Stimulated activated CD4-positive, alpha-beta T cell treated with anti-CD3 and anti-CD28 coated beads, Interleukin-2, amount 100 ng/mL, for 48 hours (primary cell): ENCODE data around the gene ACAP2.

Experiments used
- DNase-seq, 2 donors: peaks; one replicate each; pipeline ENCODE4 v3.0.0-alpha.2; 2020

Gene ACAP2

GRCh38 chr3:195257454-195258448, 185.1 kb downstream of the ACAP2 start:
- DNase-seq, result no peak

GRCh38 chr3:195256639-195257453, 186.0 kb downstream of the ACAP2 start:
- DNase-seq, result no peak

DNA sequence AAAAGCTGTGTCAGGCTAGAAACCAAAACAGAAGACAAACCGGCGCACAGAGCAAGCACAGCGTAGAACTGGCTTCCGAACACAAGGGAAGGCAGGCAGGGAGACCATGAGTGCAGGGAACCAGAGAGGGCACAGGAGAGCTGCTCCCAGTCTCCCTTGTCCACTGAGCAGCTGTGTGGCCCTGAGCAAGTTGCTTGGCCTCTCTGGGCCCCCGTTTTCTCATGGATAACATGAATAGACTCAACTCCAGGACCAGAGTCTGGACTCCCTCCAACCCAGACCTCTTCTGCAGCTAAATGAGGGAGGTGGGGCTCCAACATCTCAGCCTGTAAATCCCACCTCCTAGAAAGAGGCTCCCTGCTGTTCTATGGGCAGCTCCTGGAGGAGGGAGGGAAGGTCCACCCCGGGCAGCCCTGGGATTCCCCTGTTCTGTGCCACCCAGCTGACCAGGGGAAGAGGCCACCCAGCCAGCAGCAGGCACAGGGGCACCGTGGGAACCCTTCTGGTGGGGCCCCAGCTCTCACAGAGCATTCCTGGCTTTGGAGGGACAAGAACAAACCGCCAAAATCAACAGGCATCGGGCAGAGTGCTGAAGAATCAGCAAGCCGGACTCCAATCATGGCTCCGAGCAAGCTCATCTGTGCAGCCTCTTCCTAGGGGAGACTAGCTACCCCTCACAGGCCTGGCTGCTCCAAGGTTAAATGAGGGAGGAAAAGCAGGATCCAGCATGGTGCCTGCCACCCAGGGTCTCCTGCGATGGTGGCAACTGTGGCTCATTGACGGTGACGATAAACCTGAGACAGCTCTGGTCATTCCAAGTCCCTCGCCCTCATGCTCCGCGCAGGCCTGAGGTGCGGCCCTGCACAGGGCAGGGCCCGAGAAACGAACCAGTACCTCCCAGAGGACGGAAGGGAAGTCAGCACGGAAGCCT, 187.0 kb downstream of the ACAP2 start:
- no peak for DNase-seq

DNA sequence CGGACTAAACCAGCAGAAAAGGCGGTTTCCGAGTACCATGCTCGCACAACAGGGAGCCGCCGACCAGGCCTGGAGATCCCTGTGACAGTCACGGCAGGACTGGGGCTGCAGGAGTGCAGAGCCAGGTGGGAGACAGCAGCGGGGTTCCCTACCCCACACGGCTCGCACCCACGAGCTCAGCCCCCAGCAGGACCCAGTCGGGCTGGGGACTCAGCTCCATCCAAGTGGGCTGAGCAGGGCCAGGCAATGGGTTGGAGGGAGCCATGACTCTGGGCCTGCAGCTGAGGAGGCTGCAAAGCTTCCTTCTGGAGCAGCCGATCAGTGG, 187.7 kb downstream of the ACAP2 start:
- DNase-seq, result no peak

GRCh38 chr3:195254454-195255175, 188.2 kb downstream of the ACAP2 start:
- no peak for DNase-seq

- DNase-seq, result no peak
Observed at GRCh38 chr3:195253923-195254432, 188.8 kb downstream of the ACAP2 start.

GRCh38 chr3:195251336-195252065, 191.3 kb downstream of the ACAP2 start:
- DNase-seq, result no peak

DNA sequence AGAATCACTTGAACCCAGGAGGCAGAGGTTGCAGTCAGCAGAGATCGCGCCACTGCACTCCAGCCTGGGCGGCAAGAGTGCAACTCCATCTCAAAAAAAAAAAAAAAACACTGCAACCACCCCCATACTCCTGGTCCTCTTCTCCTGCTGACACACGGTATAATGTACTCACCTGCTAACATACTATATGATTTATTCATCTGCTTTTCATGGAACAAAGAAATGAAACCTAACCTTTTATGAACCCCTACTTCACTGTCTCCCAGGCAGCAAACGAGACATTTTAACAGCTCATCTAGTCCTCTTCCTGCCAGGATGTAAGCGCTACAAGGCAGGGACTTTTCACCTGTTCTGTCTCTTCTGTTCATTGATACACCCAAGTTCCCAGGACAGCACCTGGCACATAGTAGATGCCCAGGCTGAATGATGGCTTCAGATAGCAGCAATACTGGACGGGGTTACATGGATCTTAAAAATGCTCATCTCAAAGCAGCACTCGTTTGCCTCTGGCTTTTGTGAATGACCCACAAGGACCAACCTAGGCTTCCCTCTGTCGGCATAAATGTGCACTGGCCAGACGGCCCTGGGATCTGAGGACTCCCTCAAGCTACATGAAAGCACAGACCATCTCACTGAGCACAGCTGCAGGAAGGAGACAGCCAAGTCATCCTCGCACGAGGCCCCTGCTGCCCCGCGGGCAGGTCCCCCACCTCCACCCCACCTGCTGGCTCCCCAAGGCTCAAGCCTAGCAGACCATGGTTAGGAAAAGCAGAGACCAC, 192.2 kb downstream of the ACAP2 start:
- DNase-seq, result no peak

DNA sequence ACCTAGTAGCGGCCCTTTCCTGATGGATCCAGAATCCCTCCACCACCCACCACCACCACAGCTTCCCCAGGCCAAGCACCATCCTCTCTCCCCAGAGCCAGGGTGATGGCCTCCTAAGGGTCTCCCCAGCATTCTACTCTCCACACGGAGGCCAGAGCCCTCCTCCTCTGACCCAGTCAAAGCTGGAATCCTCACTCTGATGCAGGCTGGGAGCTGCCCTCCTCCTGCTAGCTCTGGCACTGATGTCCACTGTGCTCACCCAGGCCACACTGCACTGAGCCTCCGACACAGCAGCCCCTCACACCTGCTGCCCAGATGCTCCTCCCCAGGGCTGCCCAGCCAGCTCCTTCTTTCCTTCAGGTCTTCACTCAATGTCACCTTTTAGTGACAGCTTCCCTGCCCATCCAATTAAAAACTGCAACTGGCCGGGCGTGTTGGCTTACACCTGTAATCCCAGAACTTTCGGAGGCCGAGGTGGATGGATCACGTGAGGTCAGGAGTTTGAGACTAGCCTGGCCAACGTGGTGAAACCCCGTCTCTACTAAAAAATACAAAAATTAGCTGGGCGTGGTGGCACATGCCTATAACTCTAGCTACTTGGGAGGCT, 192.9 kb downstream of the ACAP2 start:
- DNase-seq, result no peak

DNA sequence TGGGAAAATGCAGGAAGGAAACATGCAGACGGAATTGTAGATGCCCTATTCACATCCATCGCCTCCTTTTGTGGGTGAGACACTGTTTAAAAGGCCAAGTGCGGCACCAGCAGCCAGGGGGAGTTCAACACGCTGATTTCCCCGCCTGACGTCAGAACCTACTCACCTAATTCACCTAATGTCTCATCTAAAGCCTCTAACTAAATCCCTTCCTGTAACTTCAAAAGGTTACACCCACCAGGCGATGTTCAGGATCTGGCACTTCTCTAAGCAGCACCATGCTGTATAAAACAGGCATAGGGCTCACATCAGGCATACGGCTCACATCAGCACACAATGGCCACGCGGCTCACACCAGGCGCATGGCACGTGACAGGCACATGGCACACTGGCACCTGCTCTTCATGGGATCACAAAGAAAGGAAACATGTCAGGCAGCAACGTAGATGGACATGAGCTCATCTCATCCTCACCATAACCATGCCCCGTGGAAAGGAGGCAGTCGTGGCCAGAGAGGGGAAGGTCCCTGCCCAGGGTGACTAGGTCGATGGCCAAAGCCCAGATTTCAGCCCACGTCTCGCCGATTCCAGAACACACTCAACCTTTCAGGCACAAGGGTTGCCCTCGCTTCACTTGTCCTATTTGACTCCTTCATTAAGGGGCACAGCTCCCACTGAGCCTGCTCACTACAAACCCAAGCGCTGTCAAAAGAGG, 193.6 kb downstream of the ACAP2 start:
- DNase-seq, result no peak

- no peak for DNase-seq
Observed at GRCh38 chr3:195248281-195248680, 194.5 kb downstream of the ACAP2 start.

DNA sequence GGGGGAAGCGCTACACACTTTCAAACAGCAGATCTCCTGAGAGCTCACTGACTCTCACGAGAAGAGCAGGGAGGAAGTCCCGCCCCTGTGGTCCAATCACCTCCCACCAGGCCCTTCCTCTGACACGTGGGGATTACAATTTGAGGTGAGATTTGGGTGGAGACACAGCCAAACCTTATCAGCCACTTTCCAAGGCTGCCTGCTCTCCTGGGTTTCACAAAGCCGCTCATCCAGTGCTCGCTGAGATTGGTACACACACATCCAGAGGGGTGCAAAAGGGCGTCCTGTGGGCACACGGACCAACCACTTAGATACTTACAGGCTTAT, 195.0 kb downstream of the ACAP2 start:
- DNase-seq, result no peak

- no peak for DNase-seq
Observed at GRCh38 chr3:195247086-195247862, 195.5 kb downstream of the ACAP2 start.

- DNase-seq, result no peak
Observed at GRCh38 chr3:195246581-195246995, 196.2 kb downstream of the ACAP2 start.

GRCh38 chr3:195245531-195245951, 197.3 kb downstream of the ACAP2 start:
- no peak for DNase-seq

GRCh38 chr3:195241592-195242355, 201.0 kb downstream of the ACAP2 start:
- no peak for DNase-seq

DNA sequence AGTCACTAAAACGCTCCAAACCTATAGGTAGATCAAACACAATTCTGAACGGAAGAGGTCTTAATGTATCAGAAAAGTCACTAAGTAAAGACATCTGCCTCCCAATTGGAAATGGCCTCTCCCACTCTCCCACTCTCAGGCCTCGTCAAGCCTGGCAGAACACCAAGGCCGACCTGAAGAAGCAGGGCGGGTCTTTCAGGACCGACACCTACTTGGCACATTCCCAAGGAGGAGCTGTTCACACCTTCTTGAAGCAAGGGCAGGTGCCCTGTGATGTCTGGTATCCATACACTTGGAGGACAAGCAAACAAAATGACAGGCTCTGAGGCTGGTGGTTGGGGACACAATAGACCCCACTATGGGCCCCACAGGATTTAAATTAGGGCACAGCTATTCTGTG, 201.9 kb downstream of the ACAP2 start:
- DNase-seq, result no peak
